Liver (tissue), 9 donors: ENCODE data around the gene SLIT3. TPM values are rescaled to one million over a fixed set of nuclear protein-coding genes. Genes with fewer than 3 reads are reported as not detected.

Experiments used
- DNase-seq: peaks from one replicate; pipeline ENCODE4 v3.0.0-alpha.2; 2017; ENCODE audit warnings: low spot score
- H3K27ac ChIP-seq, 2 donors: one replicate each; pipeline ENCODE4 v1.7.0; 2013; ENCODE audit warnings: inconsistent platforms in 2 of 2, low read length in 2 of 2, control low read depth in 1 of 2, low read depth in 1 of 2, mild to moderate bottlenecking in 1 of 2
- H3K27me3 ChIP-seq, 4 donors: one replicate each; pipeline versions ENCODE4 v1.6.1 to v1.7.0; 2013; ENCODE audit warnings: low read length in 3 of 4, inconsistent platforms in 1 of 4, mild to moderate bottlenecking in 1 of 4, moderate library complexity in 1 of 4; ENCODE audit not compliant: control insufficient read depth in 4 of 4, insufficient read depth in 4 of 4
- H3K36me3 ChIP-seq, 4 donors: one replicate each; pipeline versions ENCODE4 v1.6.1 to v1.7.0; 2013; ENCODE audit warnings: low read length in 3 of 4, mild to moderate bottlenecking in 3 of 4, low read depth in 1 of 4, moderate library complexity in 1 of 4; ENCODE audit not compliant: control insufficient read depth in 4 of 4, insufficient read depth in 3 of 4
- H3K4me1 ChIP-seq, 4 donors: one replicate each; pipeline versions ENCODE4 v1.6.1 to v1.7.0; 2013; ENCODE audit warnings: low read length in 3 of 4, mild to moderate bottlenecking in 3 of 4, moderate library complexity in 1 of 4; ENCODE audit not compliant: control insufficient read depth in 4 of 4, insufficient read depth in 4 of 4
- H3K4me3 ChIP-seq, 3 donors: one replicate each; pipeline versions ENCODE4 v1.6.1 to v1.7.0; 2013; ENCODE audit warnings: low read length in 3 of 3, control low read depth in 1 of 3, low read depth in 1 of 3, mild to moderate bottlenecking in 1 of 3
- H3K9ac ChIP-seq, 2 donors: one replicate each; pipeline ENCODE4 v1.7.0; 2013; ENCODE audit warnings: low read length in 2 of 2, mild to moderate bottlenecking in 2 of 2, moderate library complexity in 2 of 2, control low read depth in 1 of 2, low read depth in 1 of 2
- H3K9me3 ChIP-seq, 4 donors: one replicate each; pipeline versions ENCODE4 v1.6.1 to v1.7.0; 2013; ENCODE audit warnings: low read length in 3 of 4; ENCODE audit not compliant: control insufficient read depth in 4 of 4
- FOXA1 ChIP-seq: IDR thresholded peaks from 2 replicates; pipeline ENCODE4 v1.6.1; 2016; ENCODE audit warnings: antibody characterized with exemption
- FOXA2 ChIP-seq: IDR thresholded peaks from 2 replicates; pipeline ENCODE4 v1.6.1; 2016; ENCODE audit warnings: antibody characterized with exemption
- GABPA ChIP-seq, 2 donors: IDR thresholded peaks in 1 of 2; conservative IDR thresholded peaks in 1 of 2; 2 replicates each; pipeline ENCODE4 v1.6.1; 2016; ENCODE audit warnings: antibody characterized with exemption in 2 of 2, mild to moderate bottlenecking in 1 of 2, moderate library complexity in 1 of 2
- HNF4A ChIP-seq, 2 donors: conservative IDR thresholded peaks; 2 replicates each; pipeline ENCODE4 v1.6.1; 2016; ENCODE audit warnings: antibody characterized with exemption in 2 of 2, mild to moderate bottlenecking in 2 of 2
- HNF4G ChIP-seq: IDR thresholded peaks from 2 replicates; pipeline ENCODE4 v1.6.1; 2016; ENCODE audit warnings: antibody characterized with exemption
- NR2F2 ChIP-seq: IDR thresholded peaks from 2 replicates; pipeline ENCODE4 v1.6.1; 2016; ENCODE audit warnings: antibody characterized with exemption
- RAD21 ChIP-seq, 2 donors: IDR thresholded peaks; 2 replicates each; pipeline ENCODE4 v1.6.1; 2016; ENCODE audit warnings: antibody characterized with exemption in 2 of 2, mild to moderate bottlenecking in 2 of 2
- RXRA ChIP-seq, 2 donors: IDR thresholded peaks; 2 replicates each; pipeline ENCODE4 v1.6.1; 2017 to 2018; ENCODE audit warnings: antibody characterized with exemption in 2 of 2, mild to moderate bottlenecking in 1 of 2
- SP1 ChIP-seq: IDR thresholded peaks from 2 replicates; pipeline ENCODE4 v1.6.1; 2018; ENCODE audit warnings: antibody characterized with exemption, mild to moderate bottlenecking
- TAF1 ChIP-seq: conservative IDR thresholded peaks from 2 replicates; pipeline ENCODE4 v1.6.1; 2016; ENCODE audit warnings: antibody characterized with exemption, mild to moderate bottlenecking
- YY1 ChIP-seq: IDR thresholded peaks from 2 replicates; pipeline ENCODE4 v1.6.1; 2016; ENCODE audit warnings: antibody characterized with exemption, mild to moderate bottlenecking
- WGBS: extraction: QIAGEN DNeasy Blood & Tissue Kit; methylation state at CpG from one replicate; pipeline ENCODE4 v1.1.7; 2013; 5-methylcytosine and 5-hydroxymethylcytosine counted together
- polyA plus RNA-seq, 2 donors: library from polyadenylated mRNA; stranded (reverse) in 1 of 2; unstranded in 1 of 2; fragments of 200-250 nt in 1 of 2; fragments of >200 nt in 1 of 2; fragmentation: Nextera tagmentation in 1 of 2; extraction: Ambion mirVana in 1 of 2; gene quantifications; one replicate each; pipeline versions ENCODE4 v1.2.1 to v1.2.3, GENCODE V29; 2013 to 2015
- total RNA-seq, 2 donors: library from RNA; depleted of rRNA; stranded (reverse); fragments of >200 nt; gene quantifications; one replicate each; pipeline ENCODE4 v1.2.3, GENCODE V29; 2014
- TF ChIP-seq, protein P1 (sequence below): IDR thresholded peaks from 2 replicates; pipeline ENCODE4 v1.6.1; 2016; ENCODE audit warnings: antibody characterized with exemption
- TF ChIP-seq, protein P2 (sequence below): IDR thresholded peaks from 2 replicates; pipeline ENCODE4 v1.6.1; 2016; ENCODE audit warnings: antibody characterized with exemption
- TF ChIP-seq, protein P3 (sequence below): IDR thresholded peaks from 2 replicates; pipeline ENCODE4 v1.6.1; 2016; ENCODE audit warnings: antibody characterized with exemption
- TF ChIP-seq, protein P4 (sequence below): IDR thresholded peaks from 2 replicates; pipeline ENCODE4 v1.6.1; 2016; ENCODE audit warnings: antibody characterized with exemption, mild to moderate bottlenecking
- TF ChIP-seq, protein P5 (sequence below): fragments of 150-350 bp; IDR thresholded peaks from 2 replicates; pipeline ENCODE4 v1.5.1; 2017; ENCODE audit warnings: improper control_type of control experiment, low read depth, low read length; ENCODE audit not compliant: missing input control
- donor health status: healthy.
- donor health status: healthy.
- donor health status: healthy.
- donor health status: healthy.
- donor health status: healthy.

Gene SLIT3
- total and polyA plus RNA-seq, 4 donors, result 0.61 to 1.3 (median 0.91) TPM

DNA sequence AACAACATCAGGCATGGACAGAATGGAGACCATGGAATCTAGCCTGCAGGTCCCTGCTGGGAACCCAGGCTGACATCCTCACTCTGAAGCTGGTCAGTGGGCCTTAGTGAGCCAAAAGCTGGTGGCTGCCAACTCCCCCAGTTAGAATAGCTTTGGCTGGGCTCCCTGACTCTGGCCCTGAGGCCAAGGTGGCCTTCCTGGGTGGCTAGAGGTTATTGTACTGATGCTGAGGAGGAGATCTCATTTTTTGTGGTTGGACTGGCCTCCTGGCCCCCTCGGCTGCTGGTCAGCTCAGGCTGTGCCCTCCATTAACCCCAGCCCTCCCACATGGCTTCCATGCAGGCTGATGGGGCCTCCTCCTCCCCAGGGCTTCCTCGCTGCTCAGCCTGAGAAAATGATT, 620.5 kb downstream of the SLIT3 start:
- 83% methylated on average over 2 of the region's 2 CpGs for WGBS
- Histone ChIP-seq H3K4me1 (peaks cover 2 to 18% (median 11%) of the 10 kb centered on the region in 4 donors), H3K36me3 (no peaks in the 10 kb centered on the region), H3K9me3 (no peaks in the 10 kb centered on the region), H3K4me3 (no peak overlapping the region), H3K27ac (no peak overlapping the region), H3K9ac (no peak overlapping the region), H3K27me3 (no peaks in the 10 kb centered on the region)
- no peak for TF ChIP-seq NR2F2
- TF ChIP-seq, protein P1, sequence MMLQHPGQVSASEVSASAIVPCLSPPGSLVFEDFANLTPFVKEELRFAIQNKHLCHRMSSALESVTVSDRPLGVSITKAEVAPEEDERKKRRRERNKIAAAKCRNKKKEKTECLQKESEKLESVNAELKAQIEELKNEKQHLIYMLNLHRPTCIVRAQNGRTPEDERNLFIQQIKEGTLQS, result no peak
- no peak for TF ChIP-seq FOXA2
- TF ChIP-seq HNF4G, result no peak
- no peak for TF ChIP-seq FOXA1
- no peak for TF ChIP-seq RAD21 (IDR thresholded peaks at IDR 0.05)
- TF ChIP-seq, protein P2, sequence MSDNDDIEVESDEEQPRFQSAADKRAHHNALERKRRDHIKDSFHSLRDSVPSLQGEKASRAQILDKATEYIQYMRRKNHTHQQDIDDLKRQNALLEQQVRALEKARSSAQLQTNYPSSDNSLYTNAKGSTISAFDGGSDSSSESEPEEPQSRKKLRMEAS, result no peak
- TF ChIP-seq SP1, result no peak
- TF ChIP-seq, protein P3, sequence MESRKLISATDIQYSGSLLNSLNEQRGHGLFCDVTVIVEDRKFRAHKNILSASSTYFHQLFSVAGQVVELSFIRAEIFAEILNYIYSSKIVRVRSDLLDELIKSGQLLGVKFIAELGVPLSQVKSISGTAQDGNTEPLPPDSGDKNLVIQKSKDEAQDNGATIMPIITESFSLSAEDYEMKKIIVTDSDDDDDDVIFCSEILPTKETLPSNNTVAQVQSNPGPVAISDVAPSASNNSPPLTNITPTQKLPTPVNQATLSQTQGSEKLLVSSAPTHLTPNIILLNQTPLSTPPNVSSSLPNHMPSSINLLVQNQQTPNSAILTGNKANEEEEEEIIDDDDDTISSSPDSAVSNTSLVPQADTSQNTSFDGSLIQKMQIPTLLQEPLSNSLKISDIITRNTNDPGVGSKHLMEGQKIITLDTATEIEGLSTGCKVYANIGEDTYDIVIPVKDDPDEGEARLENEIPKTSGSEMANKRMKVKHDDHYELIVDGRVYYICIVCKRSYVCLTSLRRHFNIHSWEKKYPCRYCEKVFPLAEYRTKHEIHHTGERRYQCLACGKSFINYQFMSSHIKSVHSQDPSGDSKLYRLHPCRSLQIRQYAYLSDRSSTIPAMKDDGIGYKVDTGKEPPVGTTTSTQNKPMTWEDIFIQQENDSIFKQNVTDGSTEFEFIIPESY, result no peak
- no peak for TF ChIP-seq YY1
- TF ChIP-seq, protein P4, sequence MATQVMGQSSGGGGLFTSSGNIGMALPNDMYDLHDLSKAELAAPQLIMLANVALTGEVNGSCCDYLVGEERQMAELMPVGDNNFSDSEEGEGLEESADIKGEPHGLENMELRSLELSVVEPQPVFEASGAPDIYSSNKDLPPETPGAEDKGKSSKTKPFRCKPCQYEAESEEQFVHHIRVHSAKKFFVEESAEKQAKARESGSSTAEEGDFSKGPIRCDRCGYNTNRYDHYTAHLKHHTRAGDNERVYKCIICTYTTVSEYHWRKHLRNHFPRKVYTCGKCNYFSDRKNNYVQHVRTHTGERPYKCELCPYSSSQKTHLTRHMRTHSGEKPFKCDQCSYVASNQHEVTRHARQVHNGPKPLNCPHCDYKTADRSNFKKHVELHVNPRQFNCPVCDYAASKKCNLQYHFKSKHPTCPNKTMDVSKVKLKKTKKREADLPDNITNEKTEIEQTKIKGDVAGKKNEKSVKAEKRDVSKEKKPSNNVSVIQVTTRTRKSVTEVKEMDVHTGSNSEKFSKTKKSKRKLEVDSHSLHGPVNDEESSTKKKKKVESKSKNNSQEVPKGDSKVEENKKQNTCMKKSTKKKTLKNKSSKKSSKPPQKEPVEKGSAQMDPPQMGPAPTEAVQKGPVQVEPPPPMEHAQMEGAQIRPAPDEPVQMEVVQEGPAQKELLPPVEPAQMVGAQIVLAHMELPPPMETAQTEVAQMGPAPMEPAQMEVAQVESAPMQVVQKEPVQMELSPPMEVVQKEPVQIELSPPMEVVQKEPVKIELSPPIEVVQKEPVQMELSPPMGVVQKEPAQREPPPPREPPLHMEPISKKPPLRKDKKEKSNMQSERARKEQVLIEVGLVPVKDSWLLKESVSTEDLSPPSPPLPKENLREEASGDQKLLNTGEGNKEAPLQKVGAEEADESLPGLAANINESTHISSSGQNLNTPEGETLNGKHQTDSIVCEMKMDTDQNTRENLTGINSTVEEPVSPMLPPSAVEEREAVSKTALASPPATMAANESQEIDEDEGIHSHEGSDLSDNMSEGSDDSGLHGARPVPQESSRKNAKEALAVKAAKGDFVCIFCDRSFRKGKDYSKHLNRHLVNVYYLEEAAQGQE, result no peak
- TF ChIP-seq TAF1, result no peak
- TF ChIP-seq HNF4A (conservative IDR thresholded peaks at IDR 0.05), result no peak
- no peak for TF ChIP-seq GABPA (IDR thresholded peaks at IDR 0.05 in 1 of 2, conservative IDR thresholded peaks at IDR 0.05 in 1 of 2)
- no peak for TF ChIP-seq RXRA (IDR thresholded peaks at IDR 0.05)
- no peak for DNase-seq

DNA sequence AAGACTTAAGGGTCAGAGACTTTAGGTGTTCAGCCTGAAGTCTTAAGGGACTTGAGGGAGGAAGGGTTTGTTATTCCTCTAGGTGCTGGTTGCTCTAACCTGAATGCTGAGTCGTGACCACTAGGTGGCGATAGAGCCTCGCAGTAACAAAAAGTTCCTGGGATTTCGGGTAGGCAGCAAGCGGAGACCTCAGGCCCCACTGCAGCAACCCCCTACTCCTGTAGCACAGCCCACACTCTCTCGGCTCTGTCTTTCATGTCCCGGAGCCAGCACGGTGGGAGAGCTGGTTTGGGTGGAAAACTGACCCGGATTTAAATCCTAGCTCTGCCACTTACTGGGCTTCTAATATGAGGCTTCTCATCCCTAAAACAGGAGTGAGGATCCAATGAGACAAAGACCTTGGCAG, 621.4 kb downstream of the SLIT3 start:
- WGBS, result 9% methylated on average over 9 of the region's 9 CpGs
- Histone ChIP-seq H3K27ac (no peak overlapping the region), H3K4me1 (peaks cover 2 to 18% (median 11%) of the 10 kb centered on the region in 4 donors), H3K4me3 (no peak overlapping the region), H3K9me3 (no peaks in the 10 kb centered on the region), H3K9ac (no peak overlapping the region), H3K36me3 (no peaks in the 10 kb centered on the region), H3K27me3 (no peaks in the 10 kb centered on the region)
- TF ChIP-seq NR2F2 (no peak), RXRA (IDR thresholded peaks at IDR 0.05) (no peak), TAF1 (no peak), RAD21 (IDR thresholded peaks at IDR 0.05) (peak; percentile 93), SP1 (no peak)
- TF ChIP-seq, protein P5, sequence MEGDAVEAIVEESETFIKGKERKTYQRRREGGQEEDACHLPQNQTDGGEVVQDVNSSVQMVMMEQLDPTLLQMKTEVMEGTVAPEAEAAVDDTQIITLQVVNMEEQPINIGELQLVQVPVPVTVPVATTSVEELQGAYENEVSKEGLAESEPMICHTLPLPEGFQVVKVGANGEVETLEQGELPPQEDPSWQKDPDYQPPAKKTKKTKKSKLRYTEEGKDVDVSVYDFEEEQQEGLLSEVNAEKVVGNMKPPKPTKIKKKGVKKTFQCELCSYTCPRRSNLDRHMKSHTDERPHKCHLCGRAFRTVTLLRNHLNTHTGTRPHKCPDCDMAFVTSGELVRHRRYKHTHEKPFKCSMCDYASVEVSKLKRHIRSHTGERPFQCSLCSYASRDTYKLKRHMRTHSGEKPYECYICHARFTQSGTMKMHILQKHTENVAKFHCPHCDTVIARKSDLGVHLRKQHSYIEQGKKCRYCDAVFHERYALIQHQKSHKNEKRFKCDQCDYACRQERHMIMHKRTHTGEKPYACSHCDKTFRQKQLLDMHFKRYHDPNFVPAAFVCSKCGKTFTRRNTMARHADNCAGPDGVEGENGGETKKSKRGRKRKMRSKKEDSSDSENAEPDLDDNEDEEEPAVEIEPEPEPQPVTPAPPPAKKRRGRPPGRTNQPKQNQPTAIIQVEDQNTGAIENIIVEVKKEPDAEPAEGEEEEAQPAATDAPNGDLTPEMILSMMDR, result peak; percentile 85
- TF ChIP-seq, protein P2, result no peak
- peak; percentile 84 for DNase-seq
